GM18526 (cell line): Measurements from ENCODE around the gene TPRG1.

Source experiments
- POLR2A ChIP-seq: IDR thresholded peaks from 3 replicates; pipeline ENCODE4 v1.6.1; 2011; ENCODE audit not compliant: insufficient read length; ENCODE audit errors: extremely low read depth

TPRG1 gene

GRCh38 chr3:189236352-189236751 is 64.6 kb downstream of the TPRG1 start:
- TF ChIP-seq POLR2A, result no peak

DNA sequence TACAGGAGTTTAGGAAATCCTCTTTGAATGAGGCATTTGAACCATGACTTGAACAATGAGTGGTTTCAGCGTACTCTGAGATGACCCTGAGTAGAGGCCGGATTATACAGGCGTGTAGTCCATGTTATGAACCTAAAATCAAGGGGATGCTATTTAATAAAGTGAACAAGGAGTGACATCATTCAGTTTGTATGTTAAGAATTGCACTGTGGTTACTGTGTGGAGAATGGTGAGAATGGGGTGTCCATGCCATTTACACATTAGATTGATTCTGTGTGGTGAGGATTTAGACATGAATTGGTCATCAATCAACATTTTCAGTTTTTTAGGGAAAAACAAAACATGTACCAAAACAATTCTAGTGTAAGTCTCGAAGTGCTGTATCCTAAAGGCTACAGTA is 65.8 kb downstream of the TPRG1 start:
- no peak for TF ChIP-seq POLR2A

DNA sequence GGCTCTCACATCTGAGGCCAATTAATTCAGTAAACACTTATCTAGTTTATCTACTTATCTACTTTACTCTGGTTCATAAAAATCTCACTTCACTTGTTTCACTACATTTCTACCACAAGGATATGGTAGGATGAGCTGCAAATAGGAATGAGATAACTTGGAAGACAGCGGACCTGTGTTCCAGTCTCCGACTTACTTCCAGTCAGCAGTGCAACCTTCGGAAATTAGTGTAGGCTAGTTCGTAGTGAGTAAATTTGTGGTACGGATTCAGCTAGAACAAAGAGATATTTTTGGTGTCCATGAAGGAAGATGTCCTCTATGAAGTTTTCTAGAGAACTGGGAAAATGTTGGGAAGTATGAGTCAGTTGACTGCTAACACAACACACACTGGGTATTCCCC is 66.3 kb downstream of the TPRG1 start:
- no peak for TF ChIP-seq POLR2A

DNA sequence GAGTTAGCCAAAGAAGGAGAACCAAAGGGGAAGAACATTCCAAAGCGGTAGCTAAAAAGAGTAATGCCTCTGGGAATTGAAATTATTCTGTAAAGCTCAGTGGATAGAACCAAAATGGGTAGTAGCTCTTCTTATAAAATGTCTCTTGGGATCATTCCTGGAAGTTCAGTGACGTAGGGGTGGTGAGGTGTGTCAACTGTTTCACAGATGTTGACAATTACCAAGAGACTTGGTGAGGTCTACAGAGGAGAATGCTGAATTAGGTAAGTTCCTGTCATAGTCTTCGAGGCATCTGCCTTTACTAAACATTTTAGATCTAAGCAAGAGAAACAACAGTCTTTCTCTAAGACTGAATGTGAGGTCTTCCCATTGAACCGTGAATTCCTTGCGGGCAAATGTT is 67.8 kb downstream of the TPRG1 start:
- no peak for TF ChIP-seq POLR2A

GRCh38 chr3:189249987-189250386 is 78.2 kb downstream of the TPRG1 start:
- TF ChIP-seq POLR2A, result no peak

GRCh38 chr3:189258261-189258660 is 86.5 kb downstream of the TPRG1 start:
- TF ChIP-seq POLR2A, result no peak

DNA sequence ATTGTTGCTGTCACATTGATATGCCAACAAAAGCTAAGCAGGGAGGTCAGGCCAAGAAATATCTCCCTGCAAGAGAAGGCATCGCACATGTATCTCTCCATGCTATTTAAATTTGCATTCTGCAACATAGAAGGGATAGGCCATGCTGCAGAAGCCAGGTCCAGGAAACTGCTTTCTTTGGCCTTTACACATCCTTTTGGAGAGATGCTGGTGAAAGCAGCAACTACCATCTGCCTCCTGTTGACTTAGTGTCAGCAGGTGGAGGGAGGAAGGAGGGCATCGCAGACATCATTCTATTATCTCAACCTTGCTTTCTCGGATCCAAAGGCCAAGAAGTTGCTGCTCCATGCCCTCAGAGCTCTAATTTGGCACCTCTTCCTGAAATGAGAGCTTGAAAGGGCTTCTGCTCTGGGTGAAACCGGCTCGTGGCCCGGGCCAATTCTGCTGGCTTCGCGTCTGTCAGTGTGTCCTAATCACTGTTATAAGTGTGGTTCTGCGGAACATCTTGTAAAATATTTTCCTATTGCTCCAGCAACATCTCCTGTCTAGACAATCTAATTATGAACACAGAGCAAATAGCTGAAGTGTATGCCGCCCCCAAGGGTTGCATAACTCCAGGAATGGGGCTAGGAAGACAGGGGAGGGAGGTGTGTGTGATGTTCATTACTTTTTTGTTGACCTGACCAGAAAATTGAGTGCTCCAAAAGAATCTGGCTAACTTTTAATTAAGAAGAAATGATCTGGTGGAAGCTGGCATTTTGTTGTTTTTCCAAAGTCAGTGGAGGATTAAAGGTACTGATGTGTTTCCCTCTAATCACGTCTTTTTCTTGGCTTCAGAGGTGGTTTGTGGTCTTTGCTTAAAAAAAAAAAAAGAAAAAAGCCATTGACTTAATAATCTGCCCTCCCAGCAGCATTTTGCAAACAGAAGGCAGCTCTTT is 89.1 kb downstream of the TPRG1 start:
- TF ChIP-seq POLR2A, result no peak

- no peak for TF ChIP-seq POLR2A
Measured at GRCh38 chr3:189262746-189263145, 91.0 kb downstream of the TPRG1 start.

DNA sequence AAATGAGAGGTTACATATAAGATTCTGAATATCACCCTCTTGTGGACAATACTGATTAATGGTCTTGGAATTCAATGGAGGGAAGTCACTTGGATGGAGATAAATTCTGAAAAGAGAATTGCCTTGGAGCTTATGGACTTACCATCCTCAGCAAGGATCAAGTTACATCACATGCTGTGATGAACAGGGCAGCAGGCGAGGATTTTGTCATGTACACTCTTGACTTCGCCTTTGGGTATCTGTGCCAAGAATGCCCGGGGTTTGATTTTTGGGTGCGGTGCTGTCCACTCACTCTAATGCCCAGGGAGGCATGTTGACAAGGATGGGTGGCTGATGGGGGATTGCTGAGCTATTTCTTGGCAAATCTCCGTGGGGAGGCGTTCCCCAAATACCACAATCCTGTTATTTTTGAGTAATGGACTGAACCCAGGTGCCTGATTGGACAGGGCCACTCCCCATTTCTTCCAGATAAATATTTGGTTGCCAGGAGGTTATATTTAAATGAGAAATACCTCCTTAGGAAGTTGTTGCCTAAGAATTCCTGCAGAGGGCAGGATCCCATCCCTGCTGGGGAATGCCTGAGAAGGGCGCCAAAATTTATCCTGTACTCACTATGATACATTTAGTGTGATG is 96.3 kb downstream of the TPRG1 start:
- no peak for TF ChIP-seq POLR2A

DNA sequence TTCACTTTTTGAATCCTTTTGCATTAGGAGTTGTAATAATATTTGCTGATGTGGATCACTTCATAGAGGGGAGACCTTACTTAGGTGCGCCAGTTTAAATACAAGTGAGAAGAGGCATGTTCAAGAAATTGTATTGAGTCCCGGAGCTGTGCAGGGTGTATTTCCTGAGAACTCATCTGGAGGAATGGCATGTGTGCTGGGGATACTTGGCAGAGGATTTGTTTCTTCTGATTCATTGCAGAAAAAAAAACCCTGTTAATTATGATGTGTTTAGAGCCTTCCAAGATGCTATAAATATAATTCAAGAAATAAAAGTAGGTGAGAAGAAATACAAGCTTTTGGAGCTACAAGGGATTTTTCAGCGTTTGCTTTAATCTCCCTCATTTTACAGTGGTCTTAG is 97.6 kb downstream of the TPRG1 start:
- TF ChIP-seq POLR2A, result no peak

- no peak for TF ChIP-seq POLR2A
Measured at GRCh38 chr3:189270248-189270832, 98.6 kb downstream of the TPRG1 start.

DNA sequence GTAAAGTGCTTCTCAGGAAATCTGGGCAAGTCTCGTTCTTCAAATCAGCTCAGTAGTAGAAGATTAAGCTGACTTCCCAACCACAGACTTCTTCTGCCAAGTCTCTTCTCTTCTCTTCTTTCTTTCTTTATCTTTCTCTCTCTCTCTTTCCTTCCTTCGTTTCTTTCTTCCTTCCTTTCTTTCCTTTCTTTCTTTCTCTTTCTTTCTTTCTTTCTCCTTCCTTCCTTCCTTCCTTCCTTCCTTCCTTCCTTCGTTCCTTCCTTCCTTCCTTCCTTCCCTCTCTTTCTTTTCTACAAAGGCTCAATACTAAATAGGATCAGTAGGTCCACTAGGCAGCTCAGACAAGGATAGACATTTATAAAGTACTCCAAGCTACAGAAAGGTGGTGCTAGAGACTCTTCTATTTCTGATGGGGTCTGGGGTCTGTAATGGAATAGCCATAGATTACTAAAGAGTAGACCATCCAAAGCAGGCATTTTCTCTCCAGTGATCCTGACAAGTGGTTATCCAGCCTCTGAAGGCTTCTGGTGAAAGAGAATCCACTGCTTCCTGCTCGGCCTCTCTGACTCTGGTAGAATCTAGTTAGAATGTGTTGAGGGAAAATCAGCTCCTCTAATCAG is 100.8 kb downstream of the TPRG1 start:
- no peak for TF ChIP-seq POLR2A

- TF ChIP-seq POLR2A, result no peak
Measured at GRCh38 chr3:189273736-189274135, 102.0 kb downstream of the TPRG1 start.

GRCh38 chr3:189275182-189275581 is 103.4 kb downstream of the TPRG1 start:
- TF ChIP-seq POLR2A, result no peak

DNA sequence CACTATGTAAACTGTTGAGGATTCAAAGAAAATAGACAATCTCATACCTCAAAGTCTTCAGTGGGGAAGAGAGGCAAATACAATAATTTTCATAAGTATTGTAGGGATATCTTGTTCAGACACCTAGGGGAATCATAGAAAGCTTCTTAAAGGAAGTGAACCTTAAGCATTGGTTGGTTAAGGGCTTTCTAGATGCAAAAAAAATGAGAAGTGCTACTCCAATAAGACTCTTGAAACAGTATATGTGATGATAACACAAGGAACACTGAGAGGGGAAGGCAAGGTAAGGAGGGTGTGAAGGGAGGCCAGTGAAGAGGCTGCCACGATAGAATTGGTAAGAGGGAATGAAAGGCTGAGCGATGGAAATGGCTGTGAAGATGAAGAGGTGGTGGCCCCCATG is 104.1 kb downstream of the TPRG1 start:
- no peak for TF ChIP-seq POLR2A
